B cell (primary cell): Measurements from ENCODE around the gene DOK7. TPM values are rescaled to one million over a fixed set of nuclear protein-coding genes. Genes with fewer than 3 reads are reported as not detected.

Experiments used
- ATAC-seq: fragments of 200-7000 bp; cut with Tn5 transposase; one replicate; pipeline ENCODE4 v1.10.0; 2021; ENCODE audit warnings: low read depth, mild to moderate bottlenecking, moderate number of reproducible peaks, moderate library complexity
- CTCF ChIA-PET: fragments of 350-600 bp; sonication (Branson Sonifier 250); formaldehyde crosslinking; loops from one replicate; lab custom pipeline; 2021; ENCODE audit warnings: antibody characterized with exemption, inconsistent platforms; lab: Charles Lee
- POLR2A ChIA-PET: fragments of 350-600 bp; sonication (Branson Sonifier 250); formaldehyde crosslinking; loops from one replicate; lab custom pipeline; 2021; ENCODE audit warnings: antibody characterized with exemption; lab: Charles Lee
- DNase-seq: peaks from one replicate; pipeline ENCODE4 v3.0.0; 2013
- H2AFZ ChIP-seq: 2 replicates; pipeline ENCODE4 v1.6.1; 2012; ENCODE audit warnings: mild to moderate bottlenecking, low read depth, low read length; ENCODE audit not compliant: insufficient read depth, poor library complexity, severe bottlenecking
- H3K27ac ChIP-seq, 2 donors: 1 replicate in 1 of 2; 2 replicates in 1 of 2; pipeline ENCODE4 v1.5.1; 2012 to 2013; ENCODE audit warnings: low read length in 2 of 2, mild to moderate bottlenecking in 2 of 2, moderate library complexity in 1 of 2
- H3K27me3 ChIP-seq, 4 experiments: fragments of 200-600 bp in 1 of 4; sonication (generic) in 1 of 4; replicated peaks in 1 of 4; 1 replicate in 2 of 4; 2 replicates in 2 of 4; pipeline versions ENCODE4 v1.6.1 to v1.7.0; 2013 to 2016; ENCODE audit warnings: low read length in 3 of 4, mild to moderate bottlenecking in 2 of 4, mixed read lengths in 1 of 4, moderate library complexity in 1 of 4; ENCODE audit not compliant: insufficient read depth in 4 of 4, control insufficient read depth in 3 of 4; ENCODE audit errors: control extremely low read depth in 1 of 4
- H3K36me3 ChIP-seq, 2 experiments: replicated peaks in 1 of 2; 1 replicate in 1 of 2; 2 replicates in 1 of 2; pipeline versions ENCODE4 v1.6.1 to v1.7.1; 2013; ENCODE audit warnings: low read length in 1 of 2; ENCODE audit not compliant: insufficient read depth in 2 of 2, control insufficient read depth in 1 of 2; ENCODE audit errors: control extremely low read depth in 1 of 2, extremely low read depth in 1 of 2
- H3K4me1 ChIP-seq, 2 donors: fragments of 200-600 bp in 1 of 2; sonication (generic) in 1 of 2; 1 replicate in 1 of 2; 2 replicates in 1 of 2; pipeline versions ENCODE4 v1.5.1 to v1.6.1; 2013 to 2017; ENCODE audit warnings: low read length in 2 of 2; ENCODE audit not compliant: control insufficient read depth in 2 of 2, insufficient read depth in 2 of 2
- H3K4me2 ChIP-seq: replicated peaks from 2 replicates; pipeline ENCODE3; 2012; ENCODE audit warnings: mild to moderate bottlenecking, low read depth, low read length; ENCODE audit not compliant: poor library complexity, severe bottlenecking
- H3K4me3 ChIP-seq, 5 experiments: fragments of 200-600 bp in 1 of 5; sonication (generic) in 1 of 5; 1 replicate in 3 of 5; 2 replicates in 2 of 5; pipeline versions ENCODE4 v1.5.1 to v1.7.0; 2011 to 2016; ENCODE audit warnings: low read length in 4 of 5, mild to moderate bottlenecking in 4 of 5, low read depth in 2 of 5, control low read depth in 1 of 5, moderate library complexity in 1 of 5; ENCODE audit not compliant: insufficient read depth in 1 of 5; ENCODE audit errors: control extremely low read depth in 1 of 5, extremely low read depth in 1 of 5
- H3K79me2 ChIP-seq: fragments of 200-600 bp; sonication (generic); one replicate; pipeline ENCODE4 v1.6.0; 2016; ENCODE audit warnings: low read length; ENCODE audit not compliant: control insufficient read depth, insufficient read depth
- H3K9ac ChIP-seq: fragments of 200-600 bp; sonication (generic); 2 replicates; pipeline ENCODE4 v1.6.1; 2017; ENCODE audit warnings: mild to moderate bottlenecking, low read length, moderate library complexity
- H3K9me3 ChIP-seq, 3 donors: one replicate each; pipeline versions ENCODE4 v1.6.1 to v1.7.1; 2013; ENCODE audit warnings: low read length in 2 of 3; ENCODE audit not compliant: control insufficient read depth in 2 of 3, insufficient read depth in 1 of 3; ENCODE audit errors: control extremely low read depth in 1 of 3
- H4K20me1 ChIP-seq: 2 replicates; pipeline ENCODE4 v1.6.0; 2012; ENCODE audit warnings: mild to moderate bottlenecking, low read length; ENCODE audit not compliant: insufficient read depth, control insufficient read depth, poor library complexity, severe bottlenecking
- H3K27ac Mint-ChIP-seq: one replicate; pipeline ENCODE4 v1.8.0; 2021; ENCODE audit warnings: mixed read lengths
- H3K27me3 Mint-ChIP-seq: one replicate; pipeline ENCODE4 v1.8.0; 2021; ENCODE audit warnings: mixed read lengths
- H3K4me1 Mint-ChIP-seq: one replicate; pipeline ENCODE4 v1.8.0; 2021; ENCODE audit warnings: mixed read lengths
- H3K4me3 Mint-ChIP-seq: one replicate; pipeline ENCODE4 v1.8.0; 2021; ENCODE audit warnings: mixed read lengths
- H3K9me3 Mint-ChIP-seq: one replicate; pipeline ENCODE4 v1.8.0; 2022; ENCODE audit warnings: mixed read lengths; ENCODE audit not compliant: insufficient read depth
- EZH2 ChIP-seq: IDR thresholded peaks from 2 replicates; pipeline ENCODE4 v1.6.1; 2012; ENCODE audit warnings: borderline replicate concordance, low read depth, mild to moderate bottlenecking, moderate library complexity, low read length; ENCODE audit not compliant: insufficient read depth, poor library complexity, severe bottlenecking
- WGBS: methylation state at CpG from one replicate; pipeline ENCODE4 v1.1.5; 2013; ENCODE audit warnings: missing lambda C conversion rate; ENCODE audit not compliant: insufficient coverage; 5-methylcytosine and 5-hydroxymethylcytosine counted together
- intact Hi-C: fragments of 100-400 bp; cut with micrococcal nuclease; formaldehyde crosslinking; loops from one replicate; pipeline ENCODE4 v1.10.0; 2022
- polyA plus RNA-seq: library from polyadenylated mRNA; depleted of rRNA; stranded (reverse); fragments of >200 nt; gene quantifications from 2 replicates; pipeline ENCODE4 v1.2.3, GENCODE V29; 2012
- total RNA-seq, 2 donors: library from RNA; stranded (reverse); fragments of 120-200 nt in 1 of 2; gene quantifications; 1 replicate in 1 of 2; 2 replicates in 1 of 2; pipeline versions ENCODE4 v1.2.3 to v1.2.4, GENCODE V29; 2013 to 2022
- TF ChIP-seq, protein P1 (sequence below): fragments of 200-600 bp; IDR thresholded peaks from one replicate; pipeline ENCODE4 v1.8.0; 2022; ENCODE audit warnings: antibody characterized with exemption, mild to moderate bottlenecking

DOK7 gene
- total and polyA plus RNA-seq, 2 donors (not counting 1 experiment from before 2014, with no cell fraction given), result 24.1 to 24.8 TPM

DNA sequence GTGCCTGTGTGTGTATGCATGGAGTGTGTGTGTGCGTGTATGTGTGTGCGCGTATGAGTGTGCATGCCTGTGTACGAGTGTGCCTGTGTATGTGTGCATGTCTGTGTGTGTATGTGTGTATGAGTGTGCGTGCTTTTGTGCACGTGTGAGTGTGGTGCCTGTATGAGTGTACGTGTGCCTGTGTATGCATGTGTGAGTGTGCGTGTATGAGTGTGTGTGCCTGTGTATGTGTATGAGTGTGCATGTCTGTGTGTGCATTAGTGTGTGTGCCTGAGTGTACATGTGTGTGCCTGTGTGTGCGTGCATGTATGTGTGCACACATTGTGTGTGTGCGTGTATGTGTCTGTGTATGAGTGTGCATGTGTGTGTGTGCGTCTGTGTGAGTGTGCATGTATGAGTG, 5.7 kb downstream of the DOK7 start:
- Histone ChIP-seq H3K36me3 (no peaks in the 10 kb centered on the region), H3K79me2 (no peaks in the 10 kb centered on the region), H2AFZ (no peak overlapping the region), H3K9ac (no peak overlapping the region), H3K9me3 (peaks cover 0 to 14% (median 0%) of the 10 kb centered on the region in 3 donors), H3K27ac (no peak overlapping the region), H3K4me1 (peaks cover 0 to under 1% of the 10 kb centered on the region in 2 donors), H3K4me3 (no peak overlapping the region), H3K4me2 (no peak overlapping the region), H3K27me3 (peaks cover 0 to 20% (median 3%) of the 10 kb centered on the region in 4 experiments), H4K20me1 (no peaks in the 10 kb centered on the region)
- H3K27me3 Mint-ChIP-seq, result peaks cover 14% of the 10 kb centered on the region
- TF ChIP-seq EZH2, result no peak
- TF ChIP-seq, protein P1, sequence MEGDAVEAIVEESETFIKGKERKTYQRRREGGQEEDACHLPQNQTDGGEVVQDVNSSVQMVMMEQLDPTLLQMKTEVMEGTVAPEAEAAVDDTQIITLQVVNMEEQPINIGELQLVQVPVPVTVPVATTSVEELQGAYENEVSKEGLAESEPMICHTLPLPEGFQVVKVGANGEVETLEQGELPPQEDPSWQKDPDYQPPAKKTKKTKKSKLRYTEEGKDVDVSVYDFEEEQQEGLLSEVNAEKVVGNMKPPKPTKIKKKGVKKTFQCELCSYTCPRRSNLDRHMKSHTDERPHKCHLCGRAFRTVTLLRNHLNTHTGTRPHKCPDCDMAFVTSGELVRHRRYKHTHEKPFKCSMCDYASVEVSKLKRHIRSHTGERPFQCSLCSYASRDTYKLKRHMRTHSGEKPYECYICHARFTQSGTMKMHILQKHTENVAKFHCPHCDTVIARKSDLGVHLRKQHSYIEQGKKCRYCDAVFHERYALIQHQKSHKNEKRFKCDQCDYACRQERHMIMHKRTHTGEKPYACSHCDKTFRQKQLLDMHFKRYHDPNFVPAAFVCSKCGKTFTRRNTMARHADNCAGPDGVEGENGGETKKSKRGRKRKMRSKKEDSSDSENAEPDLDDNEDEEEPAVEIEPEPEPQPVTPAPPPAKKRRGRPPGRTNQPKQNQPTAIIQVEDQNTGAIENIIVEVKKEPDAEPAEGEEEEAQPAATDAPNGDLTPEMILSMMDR, result no peak
- ChIA-PET CTCF (no interaction called here), POLR2A (interaction anchor here (0.6 kb wide), 1 partner anchor 18 kb away, joined by 3 read pairs; no protein-coding TSS in a partner anchor)
- no peaks in the 10 kb centered on the region for H3K4me1 Mint-ChIP-seq
- H3K9me3 Mint-ChIP-seq, result no peaks in the 10 kb centered on the region
- H3K4me3 Mint-ChIP-seq, result no peak overlapping the region
- WGBS, result 98% methylated on average over 11 of the region's 11 CpGs
- H3K27ac Mint-ChIP-seq, result no peak overlapping the region
- no peak for ATAC-seq
- DNase-seq, result no peak
- intact Hi-C loops, result no loop called here

DNA sequence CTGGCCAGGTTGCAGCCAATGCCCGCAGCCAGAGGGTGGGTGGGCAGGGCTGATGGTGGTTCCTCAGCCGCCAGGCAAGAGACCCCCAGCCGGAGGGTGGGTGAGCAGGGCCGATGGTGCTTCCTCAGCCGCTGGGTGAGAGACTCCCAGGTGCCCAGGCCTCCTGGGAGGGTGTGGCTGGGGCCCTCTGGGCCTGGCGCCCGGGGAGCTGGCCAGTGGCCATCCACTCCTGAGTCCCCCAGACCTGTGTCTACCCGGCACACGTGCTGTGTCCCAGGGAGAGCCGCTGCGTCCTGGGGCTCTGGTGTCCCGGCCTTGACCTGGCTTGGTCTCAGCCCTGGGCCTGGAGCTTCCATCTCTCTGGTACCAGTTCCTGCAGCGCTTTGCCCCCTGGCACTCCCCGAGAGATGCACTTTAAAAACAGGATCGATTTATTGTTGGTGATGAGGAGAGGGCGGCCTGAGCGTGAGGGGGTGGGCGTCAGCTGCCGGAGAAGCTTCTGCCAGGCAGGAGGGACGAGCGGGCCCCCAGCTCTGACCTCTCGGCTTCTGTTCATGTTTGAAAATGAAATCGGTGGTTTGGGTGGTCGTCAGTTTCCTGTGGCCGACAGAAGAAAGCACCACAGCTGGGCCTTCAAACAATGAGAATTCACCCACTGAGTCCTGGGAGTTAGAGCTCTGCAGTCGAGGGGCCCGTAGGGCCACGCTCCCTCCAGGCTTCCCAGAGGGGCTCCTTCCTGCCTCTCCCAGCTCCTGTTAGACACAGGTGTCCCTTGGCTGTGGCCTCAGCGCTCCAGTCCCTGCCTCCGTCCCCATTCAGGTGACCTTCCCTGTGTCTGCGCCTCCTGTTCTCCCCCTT, 6.5 kb downstream of the DOK7 start:
- Mint-ChIP-seq H3K4me1 (no peaks in the 10 kb centered on the region), H3K9me3 (no peaks in the 10 kb centered on the region), H3K27me3 (peaks cover 8% of the 10 kb centered on the region), H3K27ac (no peak overlapping the region), H3K4me3 (no peak overlapping the region)
- H3K36me3 ChIP-seq, result no peaks in the 10 kb centered on the region
- intact Hi-C loops, result no loop called here
- no peak overlapping the region for H3K4me3 ChIP-seq
- WGBS, result 91% methylated on average over 30 of the region's 31 CpGs
- no peak overlapping the region for H3K4me2 ChIP-seq
- H3K27ac ChIP-seq, result no peak overlapping the region
- ATAC-seq (no peak), DNase-seq (no peak)
- no peak overlapping the region for H2AFZ ChIP-seq
- POLR2A ChIA-PET, result no interaction called here
- TF ChIP-seq, protein P1, result no peak
- TF ChIP-seq EZH2, result no peak
- H3K9ac ChIP-seq, result no peak overlapping the region
- CTCF ChIA-PET, result no interaction called here
- no peaks in the 10 kb centered on the region for H3K4me1 ChIP-seq
- H3K27me3 ChIP-seq, result peaks cover 0 to 18% (median 0%) of the 10 kb centered on the region in 4 experiments
- H3K79me2 ChIP-seq, result no peaks in the 10 kb centered on the region
- H3K9me3 ChIP-seq, result peaks cover 0 to 10% (median 0%) of the 10 kb centered on the region in 3 donors
- H4K20me1 ChIP-seq, result no peaks in the 10 kb centered on the region
